Spleen (tissue), 11 donors: Measurements from ENCODE around the gene ENKD1. TPM values are rescaled to one million over a fixed set of nuclear protein-coding genes. Genes with fewer than 3 reads are reported as not detected.

Experiments used
- DNase-seq: peaks from one replicate; pipeline ENCODE4 v3.0.0-alpha.2; 2020
- H3K27ac ChIP-seq, 8 donors: fragments of 200-600 bp; sonication (generic) in 7 of 8; 1 replicate in 4 of 8; 2 replicates in 4 of 8; pipeline versions ENCODE4 v1.5.0 to v1.8.0; 2016 to 2021; ENCODE audit warnings: inconsistent platforms in 4 of 8, mild to moderate bottlenecking in 4 of 8, moderate library complexity in 1 of 8
- H3K27me3 ChIP-seq, 7 donors: fragments of 200-600 bp; sonication (generic) in 6 of 7; replicated peaks in 1 of 7; 1 replicate in 4 of 7; 2 replicates in 3 of 7; pipeline versions ENCODE4 v1.5.0 to v1.8.0; 2016 to 2021; ENCODE audit warnings: inconsistent platforms in 3 of 7, mild to moderate bottlenecking in 1 of 7
- H3K36me3 ChIP-seq, 6 donors: fragments of 200-600 bp; sonication (generic) in 5 of 6; 1 replicate in 4 of 6; 2 replicates in 2 of 6; pipeline versions ENCODE4 v1.5.0 to v1.8.0; 2016 to 2021; ENCODE audit warnings: inconsistent platforms in 2 of 6
- H3K4me1 ChIP-seq, 6 donors: fragments of 200-600 bp; sonication (generic) in 5 of 6; 1 replicate in 3 of 6; 2 replicates in 3 of 6; pipeline versions ENCODE4 v1.5.0 to v1.8.0; 2016 to 2021; ENCODE audit warnings: inconsistent platforms in 3 of 6
- H3K4me3 ChIP-seq, 8 donors: fragments of 200-600 bp; sonication (generic) in 7 of 8; 1 replicate in 4 of 8; 2 replicates in 4 of 8; pipeline versions ENCODE4 v1.5.0 to v1.8.0; 2016 to 2021; ENCODE audit warnings: inconsistent platforms in 4 of 8, mild to moderate bottlenecking in 4 of 8, moderate library complexity in 2 of 8
- H3K9me3 ChIP-seq, 8 donors: fragments of 200-600 bp; sonication (generic) in 7 of 8; 1 replicate in 4 of 8; 2 replicates in 4 of 8; pipeline versions ENCODE4 v1.5.0 to v1.8.0; 2016 to 2021; ENCODE audit warnings: inconsistent platforms in 4 of 8
- CTCF ChIP-seq, 11 experiments: fragments of 200-600 bp in 7 of 11; fragments of 450-650 bp in 4 of 11; sonication (generic) in 4 of 11; IDR thresholded peaks in 8 of 11; conservative IDR thresholded peaks in 3 of 11; 1 replicate in 7 of 11; 2 replicates in 4 of 11; pipeline versions ENCODE4 v1.4.0 to v1.8.0; 2016 to 2021; ENCODE audit warnings: antibody characterized with exemption in 11 of 11, inconsistent platforms in 4 of 11, mild to moderate bottlenecking in 1 of 11
- POLR2A ChIP-seq, 3 donors: fragments of 450-650 bp; IDR thresholded peaks; one replicate each; pipeline ENCODE4 v1.5.1; 2017; ENCODE audit warnings: antibody characterized with exemption in 3 of 3, mild to moderate bottlenecking in 1 of 3
- POLR2AphosphoS5 ChIP-seq, 3 donors: sonication (generic); formaldehyde crosslinking; IDR thresholded peaks; one replicate each; pipeline ENCODE4 v1.5.1; 2017; ENCODE audit warnings: antibody characterized with exemption in 3 of 3
- WGBS, 5 donors: extraction: QIAGEN DNeasy Blood & Tissue Kit in 3 of 5; methylation state at CpG; one replicate each; pipeline versions ENCODE4 v1.1.5 to v1.1.7; 2013 to 2018; 5-methylcytosine and 5-hydroxymethylcytosine counted together
- intact Hi-C: fragments of 100-400 bp; cut with DNase I; formaldehyde crosslinking; loops from one replicate; pipeline ENCODE4 v1.15.0; 2023; ENCODE audit warnings: low total_unique reads
- polyA plus RNA-seq, 3 donors: library from polyadenylated mRNA; stranded (reverse); fragments of 200-250 nt; gene quantifications; one replicate each; pipeline ENCODE4 v1.2.1, GENCODE V29; 2013
- total RNA-seq, 7 donors: library from RNA; depleted of rRNA in 3 of 7; stranded (reverse); fragments of >200 nt in 3 of 7; fragmentation: NEBNext Ultra II Directional in 4 of 7; extraction: Animal tissue kit (Norgen Biotek cat#: 25700) in 4 of 7; gene quantifications; one replicate each; pipeline versions ENCODE4 v1.1.0 to v1.2.1, GENCODE V29; 2016 to 2021
- donor health status: healthy with polysubstance abuse.
- donor health status: DM: no; HTN: no; CAD: no; lungs with moderate emphysema.
- donor health status: DM: no; HTN: no; CAD: no.
- donor health status: Bipolar disorder and iron deficiency.
- donor health status: healthy.
- donor health status: DM: no; HTN: no; CAD: no.
- donor health status: DM: yes; HTN: yes; CAD: no.

The ENKD1 gene
- total and polyA plus RNA-seq, 10 donors = 9.2 to 21.6 (median 12.2) TPM

- no peaks in the 10 kb centered on the region for H3K9me3 ChIP-seq
- peak in 1 of 3 donors; percentile 81 for TF ChIP-seq POLR2AphosphoS5 (IDR thresholded peaks at IDR 0.05)
- TF ChIP-seq POLR2A (IDR thresholded peaks at IDR 0.05) = no peak
- H3K4me3 ChIP-seq = no peak overlapping the region
- peak; percentile 40 for DNase-seq
- 58 to 70% (median 67%) methylated on average over 4 of the region's 4 CpGs for WGBS, 5 donors
- no peaks in the 10 kb centered on the region for H3K27me3 ChIP-seq
- H3K4me1 ChIP-seq = peaks cover 18 to 70% (median 59%) of the 10 kb centered on the region in 6 donors
- intact Hi-C loops = loop anchor here (10.0 kb wide), 1 partner anchor 248 kb away; no protein-coding TSS in a partner anchor
- H3K27ac ChIP-seq = peak overlapping the region in 6 of 8 donors; percentile 39 to 94 (median 72)
- H3K36me3 ChIP-seq = peaks cover 0 to 46% (median 9%) of the 10 kb centered on the region in 6 donors
Measured at GRCh38 chr16:67676516-67676915, 10.0 kb upstream of the ENKD1 start.

GRCh38 chr16:67675999-67676398, 9.4 kb upstream of the ENKD1 start:
- Histone ChIP-seq H3K9me3 (no peaks in the 10 kb centered on the region), H3K4me1 (peaks cover 18 to 74% (median 60%) of the 10 kb centered on the region in 6 donors), H3K27me3 (no peaks in the 10 kb centered on the region), H3K27ac (peak overlapping the region; percentile 19 to 94 (median 66)), H3K36me3 (peaks cover 0 to 44% (median 9%) of the 10 kb centered on the region in 6 donors), H3K4me3 (no peak overlapping the region)
- intact Hi-C loops = loop anchor here (10.0 kb wide), 1 partner anchor 249 kb away; no protein-coding TSS in a partner anchor
- no peak for DNase-seq
- TF ChIP-seq POLR2AphosphoS5 (IDR thresholded peaks at IDR 0.05) = no peak
- TF ChIP-seq POLR2A (IDR thresholded peaks at IDR 0.05) = no peak
- TF ChIP-seq CTCF (IDR thresholded peaks at IDR 0.05 in 8 of 11, conservative IDR thresholded peaks at IDR 0.05 in 3 of 11) = no peak
- 94 to 99% (median 98%) methylated on average over 7 of the region's 7 CpGs for WGBS, 5 donors

DNA sequence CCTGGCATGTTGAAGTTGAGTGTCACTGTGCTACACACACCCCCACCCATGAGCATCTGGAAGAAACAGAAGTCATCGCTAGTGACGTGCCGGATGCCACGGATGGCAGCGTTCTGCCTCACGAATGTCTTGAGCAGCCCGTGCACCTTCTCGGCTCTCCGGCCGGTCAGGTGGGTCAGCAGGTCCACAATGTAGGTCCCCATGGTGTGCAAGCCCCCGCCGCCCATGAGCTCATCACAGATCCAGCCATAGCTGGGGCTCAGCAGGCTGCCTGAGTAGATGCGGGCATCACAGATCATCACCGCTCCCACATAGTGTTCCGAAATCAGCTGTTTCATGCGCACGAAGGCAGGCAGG, 9.0 kb upstream of the ENKD1 start:
- Histone ChIP-seq H3K9me3 (no peaks in the 10 kb centered on the region), H3K4me3 (no peak overlapping the region), H3K4me1 (peaks cover 18 to 78% (median 61%) of the 10 kb centered on the region in 6 donors), H3K27ac (peak overlapping the region; percentile 19 to 94 (median 68)), H3K27me3 (no peaks in the 10 kb centered on the region), H3K36me3 (peaks cover 0 to 39% (median 7%) of the 10 kb centered on the region in 6 donors)
- TF ChIP-seq POLR2AphosphoS5 (IDR thresholded peaks at IDR 0.05) (peak in 1 of 3 donors; percentile 47), POLR2A (IDR thresholded peaks at IDR 0.05) (no peak), CTCF (IDR thresholded peaks at IDR 0.05 in 8 of 11, conservative IDR thresholded peaks at IDR 0.05 in 3 of 11) (no peak)
- 96 to 98% (median 96%) methylated on average over 10 to 17 of the region's 17 CpGs for WGBS, 5 donors
- no peak for DNase-seq
- intact Hi-C loops = loop anchor here (10.0 kb wide), 1 partner anchor 249 kb away; no protein-coding TSS in a partner anchor

DNA sequence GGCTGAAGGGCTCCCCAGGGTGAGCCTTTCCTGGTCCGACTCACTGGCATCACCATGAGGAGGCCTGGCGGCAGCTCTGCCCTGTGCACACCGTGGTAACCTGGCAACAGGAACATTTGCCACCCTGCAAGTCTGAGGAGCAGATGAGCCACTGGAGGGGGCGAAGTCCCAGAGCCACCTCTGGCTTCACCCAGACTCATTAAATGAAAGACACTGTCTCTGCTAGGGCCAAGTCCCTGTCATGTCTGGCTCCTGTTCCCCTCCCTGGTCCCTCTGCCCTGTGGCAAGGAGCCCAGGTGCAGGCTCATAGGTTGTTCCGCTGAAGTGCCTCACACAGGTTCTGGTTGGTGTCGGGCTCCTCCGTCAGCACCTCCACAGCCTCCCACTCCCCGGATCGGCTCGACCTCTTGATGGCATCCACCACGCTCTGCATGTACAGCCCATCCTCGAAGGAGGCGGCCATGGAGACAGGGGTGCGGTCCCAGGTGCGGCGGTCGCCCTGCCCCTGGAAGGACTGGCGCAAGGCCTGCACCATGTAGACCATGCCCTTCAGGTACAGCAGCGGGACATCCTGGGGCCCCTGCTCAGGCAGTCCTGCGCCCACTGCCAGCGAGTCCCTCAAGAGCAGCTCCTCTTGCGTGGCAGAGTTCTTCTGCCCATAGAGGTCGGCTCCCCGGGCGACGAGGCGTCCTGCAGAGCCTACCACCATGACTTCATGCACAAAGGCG, 8.5 kb upstream of the ENKD1 start:
- intact Hi-C loops = loop anchor here (5.0 to 10.0 kb wide), 2 partner anchors 42 to 250 kb away; partner anchors contain the start of gene GFOD2
- Histone ChIP-seq H3K36me3 (peaks cover 0 to 34% (median 7%) of the 10 kb centered on the region in 6 donors), H3K9me3 (no peaks in the 10 kb centered on the region), H3K4me3 (no peak overlapping the region), H3K27me3 (no peaks in the 10 kb centered on the region), H3K27ac (peak overlapping the region in 7 of 8 donors; percentile 62 to 94 (median 83)), H3K4me1 (peaks cover 18 to 79% (median 61%) of the 10 kb centered on the region in 6 donors)
- peak; percentile 77 for DNase-seq
- 92 to 97% (median 95%) methylated on average over 19 to 28 of the region's 28 CpGs for WGBS, 5 donors
- TF ChIP-seq POLR2AphosphoS5 (IDR thresholded peaks at IDR 0.05) (peak in 1 of 3 donors; percentile 39), CTCF (IDR thresholded peaks at IDR 0.05 in 8 of 11, conservative IDR thresholded peaks at IDR 0.05 in 3 of 11) (no peak), POLR2A (IDR thresholded peaks at IDR 0.05) (no peak)
